ENCODE results near the gene CCDC33. TPM values are rescaled to one million over a fixed set of nuclear protein-coding genes. Genes with fewer than 3 reads are reported as not detected.

CCDC33 gene
- total RNA-seq, 4 donors from 2014 or later, result 0.40 TPM; not detected in 3

- Histone ChIP-seq H3K36me3 (no peaks in the 10 kb centered on the region), H3K27me3 (no peaks in the 10 kb centered on the region), H3K27ac (no peak overlapping the region), H3K9me3 (no peaks in the 10 kb centered on the region), H3K4me3 (no peak overlapping the region), H3K4me1 (no peaks in the 10 kb centered on the region)
- no peak for DNase-seq
- TF ChIP-seq POLR2A (IDR thresholded peaks at IDR 0.05) (no peak), CTCF (IDR thresholded peaks at IDR 0.05) (no peak)
Measured at GRCh38 chr15:74333093-74333492, 97.0 kb downstream of the CCDC33 start.

DNA sequence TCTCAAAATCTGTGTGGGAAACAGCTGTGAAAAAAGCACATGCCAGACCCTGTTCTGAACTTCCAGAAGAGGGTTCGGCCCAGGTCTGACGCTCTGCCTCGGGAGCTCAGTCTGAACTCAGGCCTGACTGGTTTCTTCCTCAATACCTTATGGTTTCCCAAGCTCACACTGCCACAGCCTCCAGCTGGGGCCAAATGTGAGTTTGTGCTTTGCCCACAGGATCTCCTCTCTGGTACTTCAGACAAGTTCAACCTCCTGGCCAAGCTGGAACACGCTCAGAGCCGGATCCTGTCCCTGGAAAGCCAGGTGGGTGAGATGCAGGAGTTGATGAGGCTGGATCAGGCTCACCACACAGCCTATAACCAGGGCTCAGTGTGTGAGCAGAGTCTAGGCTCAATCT, 97.5 kb downstream of the CCDC33 start:
- Histone ChIP-seq H3K4me1 (no peaks in the 10 kb centered on the region), H3K27me3 (no peaks in the 10 kb centered on the region), H3K36me3 (no peaks in the 10 kb centered on the region), H3K9me3 (no peaks in the 10 kb centered on the region), H3K27ac (no peak overlapping the region), H3K4me3 (no peak overlapping the region)
- TF ChIP-seq CTCF (IDR thresholded peaks at IDR 0.05), result no peak
- no peak for TF ChIP-seq POLR2A (IDR thresholded peaks at IDR 0.05)
- DNase-seq, result peak in 1 of 3 donors; percentile 25

DNA sequence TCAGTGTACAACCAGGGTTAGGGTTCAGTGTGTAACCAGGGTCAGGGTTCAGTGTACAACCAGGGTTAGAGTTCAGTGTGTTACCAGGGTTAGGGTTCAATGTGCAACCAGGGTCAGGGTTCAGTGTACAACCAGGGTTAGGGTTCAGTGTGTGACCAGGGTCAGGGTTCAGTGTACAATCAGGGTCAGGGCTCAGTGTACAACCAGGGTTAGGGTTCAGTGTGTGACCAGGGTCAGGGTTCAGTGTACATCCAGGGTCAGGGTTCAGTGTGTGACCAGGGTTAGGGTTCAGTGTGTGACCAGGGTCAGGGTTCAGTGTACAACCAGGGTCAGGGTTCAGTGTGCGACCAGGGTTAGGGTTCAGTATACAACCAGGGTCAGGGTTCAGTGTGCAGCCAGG, 98.0 kb downstream of the CCDC33 start:
- H3K4me3 ChIP-seq, result no peak overlapping the region
- H3K27me3 ChIP-seq, result no peaks in the 10 kb centered on the region
- H3K36me3 ChIP-seq, result no peaks in the 10 kb centered on the region
- TF ChIP-seq CTCF (IDR thresholded peaks at IDR 0.05) (no peak), POLR2A (IDR thresholded peaks at IDR 0.05) (no peak)
- H3K27ac ChIP-seq, result no peak overlapping the region
- DNase-seq, result no peak
- H3K4me1 ChIP-seq, result no peaks in the 10 kb centered on the region
- H3K9me3 ChIP-seq, result no peaks in the 10 kb centered on the region

GRCh38 chr15:74335396-74335795, 99.3 kb downstream of the CCDC33 start:
- no peak for TF ChIP-seq CTCF (IDR thresholded peaks at IDR 0.05)
- TF ChIP-seq POLR2A (IDR thresholded peaks at IDR 0.05), result no peak
- Histone ChIP-seq H3K4me1 (no peaks in the 10 kb centered on the region), H3K27ac (no peak overlapping the region), H3K4me3 (no peak overlapping the region), H3K9me3 (no peaks in the 10 kb centered on the region), H3K36me3 (no peaks in the 10 kb centered on the region), H3K27me3 (no peaks in the 10 kb centered on the region)
- DNase-seq, result no peak

GRCh38 chr15:74336061-74337005, 100.2 kb downstream of the CCDC33 start:
- H3K36me3 ChIP-seq, result no peaks in the 10 kb centered on the region
- no peaks in the 10 kb centered on the region for H3K27me3 ChIP-seq
- H3K4me3 ChIP-seq, result no peak overlapping the region
- peak in 1 of 3 donors; percentile 15 for DNase-seq
- no peak for TF ChIP-seq CTCF (IDR thresholded peaks at IDR 0.05)
- TF ChIP-seq POLR2A (IDR thresholded peaks at IDR 0.05), result no peak
- H3K4me1 ChIP-seq, result no peaks in the 10 kb centered on the region
- H3K9me3 ChIP-seq, result no peaks in the 10 kb centered on the region
- no peak overlapping the region for H3K27ac ChIP-seq
